Measurements from ENCODE around the gene CMTR1. TPM values are rescaled to one million over a fixed set of nuclear protein-coding genes. Genes with fewer than 3 reads are reported as not detected.

CMTR1 gene
- polyA plus RNA-seq, 1 experiment = 25.1 TPM

- POLR2A ChIA-PET = no interaction called here
- DNase-seq (ENCODE audit: low read depth, low spot score) = no peak
- no peak for TF ChIP-seq CTCF (IDR thresholded peaks at IDR 0.05; ENCODE audit: low read depth, low read length)
- Histone ChIP-seq H3K4me3 (ENCODE audit: low read depth, low read length) (no peak overlapping the region), H3K9me3 (ENCODE audit: control insufficient read depth, insufficient read depth, low read length) (no peaks in the 10 kb centered on the region), H3K27me3 (ENCODE audit: control insufficient read depth, insufficient read depth, low read length) (peaks cover 38% of the 10 kb centered on the region), H3K27ac (ENCODE audit: low read depth, low read length) (no peak overlapping the region)
- CTCF ChIA-PET = no interaction called here
Measured at GRCh38 chr6:37507077-37507476, 74.1 kb downstream of the CMTR1 start.

DNA sequence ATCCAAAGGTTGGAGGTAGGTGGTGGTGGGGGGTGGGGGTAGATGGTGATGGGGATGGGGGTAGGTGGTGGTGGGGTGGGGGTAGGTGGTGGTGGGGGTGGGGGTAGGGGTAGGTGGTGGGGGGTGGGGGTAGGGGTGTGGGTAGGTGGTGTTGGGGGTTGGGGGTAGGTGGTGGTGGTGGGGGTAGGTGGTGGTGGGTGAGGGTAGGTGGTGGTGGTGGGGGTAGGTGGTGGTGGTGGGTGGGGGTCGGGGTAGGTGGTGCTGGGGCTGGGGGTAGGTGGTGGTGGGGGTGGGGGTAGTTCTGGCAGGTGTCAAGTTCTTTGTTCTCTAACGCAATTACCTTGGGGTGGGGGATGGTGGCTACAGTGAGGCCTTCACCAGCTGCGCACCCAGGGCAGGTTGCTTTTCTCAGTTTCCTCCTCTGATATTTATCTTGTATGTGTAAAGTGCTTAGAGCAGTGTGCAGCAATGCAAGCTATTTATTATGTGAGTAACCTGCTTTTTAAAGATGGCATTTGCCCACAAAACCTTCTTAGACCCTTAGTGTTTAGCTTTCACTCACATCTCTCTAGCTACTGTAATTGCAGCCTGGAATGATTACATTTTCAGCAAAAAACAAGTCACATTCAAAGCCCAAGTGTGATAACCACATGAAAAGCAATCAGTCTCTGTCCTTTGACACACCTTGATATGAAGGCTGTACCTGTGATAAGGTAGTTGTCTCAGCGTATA lies 74.8 kb downstream of the CMTR1 start:
- CTCF ChIA-PET = no interaction called here
- H3K27me3 ChIP-seq (ENCODE audit: control insufficient read depth, insufficient read depth, low read length) = peaks cover 46% of the 10 kb centered on the region
- TF ChIP-seq CTCF (IDR thresholded peaks at IDR 0.05; ENCODE audit: low read depth, low read length) = no peak

GRCh38 chr6:37511201-37511600 lies 78.2 kb downstream of the CMTR1 start:
- Histone ChIP-seq H3K27me3 (ENCODE audit: control insufficient read depth, insufficient read depth, low read length) (peaks cover 44% of the 10 kb centered on the region), H3K9me3 (ENCODE audit: control insufficient read depth, insufficient read depth, low read length) (no peaks in the 10 kb centered on the region), H3K27ac (ENCODE audit: low read depth, low read length) (no peak overlapping the region), H3K4me3 (ENCODE audit: low read depth, low read length) (no peak overlapping the region)
- no peak for TF ChIP-seq CTCF (IDR thresholded peaks at IDR 0.05; ENCODE audit: low read depth, low read length)
- no peak for DNase-seq (ENCODE audit: low read depth, low spot score)
- ChIA-PET POLR2A (no interaction called here), CTCF (no interaction called here)

More for the DNA sequence above, 74.8 kb downstream of the CMTR1 start:
- DNase-seq (ENCODE audit: low read depth, low spot score) = no peak
- Histone ChIP-seq H3K9me3 (ENCODE audit: control insufficient read depth, insufficient read depth, low read length) (no peaks in the 10 kb centered on the region), H3K27ac (ENCODE audit: low read depth, low read length) (no peak overlapping the region), H3K4me3 (ENCODE audit: low read depth, low read length) (no peak overlapping the region)
- POLR2A ChIA-PET = no interaction called here

DNA sequence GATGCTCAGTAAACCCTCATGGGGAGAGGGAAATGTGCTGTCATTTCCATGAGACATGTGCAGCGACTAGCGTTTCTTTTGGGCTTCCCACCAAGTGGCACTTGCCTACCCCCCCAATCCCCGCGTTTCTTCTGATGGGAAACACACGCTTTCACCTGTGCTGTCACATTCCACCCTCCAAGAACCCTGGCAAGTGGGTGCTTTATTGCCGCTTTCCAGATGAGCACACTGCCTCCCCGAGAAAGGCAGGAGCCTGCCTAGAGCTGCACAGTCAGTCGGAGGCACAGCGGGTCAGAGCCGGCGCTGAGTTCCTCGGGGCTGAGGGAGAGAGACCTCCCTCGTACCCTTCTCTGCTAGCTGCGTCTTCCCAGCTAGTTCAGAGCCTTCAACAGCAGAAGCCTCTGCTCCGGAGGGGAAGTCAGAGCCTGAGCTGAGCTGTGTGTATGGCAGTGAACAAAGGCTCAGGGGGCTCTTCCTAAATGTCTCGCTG lies 78.9 kb downstream of the CMTR1 start:
- no peak for DNase-seq (ENCODE audit: low read depth, low spot score)
- H3K9me3 ChIP-seq (ENCODE audit: control insufficient read depth, insufficient read depth, low read length) = no peaks in the 10 kb centered on the region
- peaks cover 39% of the 10 kb centered on the region for H3K27me3 ChIP-seq (ENCODE audit: control insufficient read depth, insufficient read depth, low read length)
- POLR2A ChIA-PET = no interaction called here
- CTCF ChIA-PET = no interaction called here
- H3K4me3 ChIP-seq (ENCODE audit: low read depth, low read length) = no peak overlapping the region
- TF ChIP-seq CTCF (IDR thresholded peaks at IDR 0.05; ENCODE audit: low read depth, low read length) = no peak
- no peak overlapping the region for H3K27ac ChIP-seq (ENCODE audit: low read depth, low read length)

DNA sequence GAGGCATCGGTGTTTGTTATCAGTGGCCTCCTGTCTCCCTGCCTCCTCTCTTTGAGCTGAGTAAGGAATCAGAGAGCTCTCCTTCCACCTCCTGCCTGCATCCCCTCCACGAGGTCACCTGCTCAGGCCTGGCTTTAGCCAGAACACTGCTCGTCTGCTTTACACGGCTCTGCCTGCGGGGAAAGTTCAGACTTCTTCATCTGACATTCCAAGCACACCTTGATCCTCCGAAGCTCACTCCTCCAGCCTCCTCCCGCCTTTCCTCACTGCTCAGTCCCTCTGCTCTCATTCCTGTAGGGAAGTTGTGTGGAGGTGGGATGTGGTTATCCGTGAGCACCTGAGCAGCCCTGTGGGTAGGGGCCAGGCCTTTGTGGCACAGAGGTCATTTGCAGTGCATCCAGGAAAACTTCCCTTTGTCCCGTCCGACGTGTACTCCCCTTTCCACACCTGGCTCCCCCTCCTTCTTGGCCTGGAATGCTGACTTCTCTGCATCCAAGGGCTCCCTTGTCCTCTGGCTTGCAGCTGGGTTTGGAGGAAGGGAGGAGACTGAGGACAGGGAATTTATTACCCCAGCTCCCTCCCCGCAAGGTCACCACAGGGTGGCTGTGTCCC lies 79.5 kb downstream of the CMTR1 start:
- Histone ChIP-seq H3K4me3 (ENCODE audit: low read depth, low read length) (no peak overlapping the region), H3K9me3 (ENCODE audit: control insufficient read depth, insufficient read depth, low read length) (no peaks in the 10 kb centered on the region), H3K27me3 (ENCODE audit: control insufficient read depth, insufficient read depth, low read length) (peaks cover 44% of the 10 kb centered on the region), H3K27ac (ENCODE audit: low read depth, low read length) (no peak overlapping the region)
- no peak for TF ChIP-seq CTCF (IDR thresholded peaks at IDR 0.05; ENCODE audit: low read depth, low read length)
- no peak for DNase-seq (ENCODE audit: low read depth, low spot score)
- ChIA-PET CTCF (interaction anchor here (0.5 to 0.6 kb wide), 2 partner anchors 12 to 334 kb away, joined by 5 to 6 read pairs; no protein-coding TSS in a partner anchor), POLR2A (no interaction called here)

Measured in AG04450 (cell line).